Measurements from ENCODE around the gene TDRD5. TPM values are rescaled to one million over a fixed set of nuclear protein-coding genes. Genes with fewer than 3 reads are reported as not detected.

The TDRD5 gene
- total RNA-seq = not detected
- not detected for polyA plus RNA-seq

- no peaks in the 10 kb centered on the region for H3K9me3 ChIP-seq (ENCODE audit: control insufficient read depth in 2 of 2, low read length in 2 of 2)
- Mint-ChIP-seq H3K9me3 (peaks cover 0 to 3% (median 0%) of the 10 kb centered on the region in 7 donors), H3K4me1 (peaks cover 0 to 2% (median 0%) of the 10 kb centered on the region in 4 donors), H3K27ac (no peak within 1 kb of the TSS), H3K4me3 (no peak within 1 kb of the TSS), H3K36me3 (no peaks in the 10 kb centered on the region), H3K27me3 (peaks cover 18% of the 10 kb centered on the region)
- no peak within 1 kb of the TSS for H3K27ac ChIP-seq (ENCODE audit: insufficient read depth, low read length, poor library complexity, severe bottlenecking)
- H3K36me3 ChIP-seq (ENCODE audit: control insufficient read depth, insufficient read depth, low read length) = no peaks in the 10 kb centered on the region
- no peak for ATAC-seq (ENCODE audit: low read depth in 2 of 2)
- H3K4me1 ChIP-seq (ENCODE audit: control insufficient read depth, insufficient read depth, low read length, poor library complexity, severe bottlenecking) = no peaks in the 10 kb centered on the region
- H3K27me3 ChIP-seq (ENCODE audit: control insufficient read depth, insufficient read depth, low read length) = peaks cover 4% of the 10 kb centered on the region
- no peak within 1 kb of the TSS for H3K4me3 ChIP-seq (ENCODE audit: low read depth, low read length)
- DNase-seq = no peak
These were observed at the start of gene TDRD5 for GRCh38 chr1:179591592-179592580. Gene TDRD5 (plus strand): TSS chr1:179591832. CDS start chr1:179592616, 784 bp downstream.

GRCh38 chr1:179545321-179545720, 46.3 kb upstream of the TDRD5 start:
- DNase-seq = no peak
- no peak overlapping the region for H3K4me3 ChIP-seq (ENCODE audit: low read depth, low read length)
- no peaks in the 10 kb centered on the region for H3K9me3 ChIP-seq (ENCODE audit: control insufficient read depth in 2 of 2, low read length in 2 of 2)
- Mint-ChIP-seq H3K27me3 (no peaks in the 10 kb centered on the region), H3K9me3 (peaks cover 0 to 1% (median 0%) of the 10 kb centered on the region in 7 donors), H3K27ac (no peak overlapping the region), H3K4me1 (no peaks in the 10 kb centered on the region), H3K4me3 (no peak overlapping the region), H3K36me3 (no peaks in the 10 kb centered on the region)
- no peak for ATAC-seq (ENCODE audit: low read depth in 2 of 2)
- no peaks in the 10 kb centered on the region for H3K27me3 ChIP-seq (ENCODE audit: control insufficient read depth, insufficient read depth, low read length)
- no peaks in the 10 kb centered on the region for H3K4me1 ChIP-seq (ENCODE audit: control insufficient read depth, insufficient read depth, low read length, poor library complexity, severe bottlenecking)
- no peaks in the 10 kb centered on the region for H3K36me3 ChIP-seq (ENCODE audit: control insufficient read depth, insufficient read depth, low read length)
- no peak overlapping the region for H3K27ac ChIP-seq (ENCODE audit: insufficient read depth, low read length, poor library complexity, severe bottlenecking)

GRCh38 chr1:179547021-179547535, 44.6 kb upstream of the TDRD5 start:
- DNase-seq (no peak), ATAC-seq (ENCODE audit: low read depth in 2 of 2) (no peak)
- Histone ChIP-seq H3K9me3 (ENCODE audit: control insufficient read depth in 2 of 2, low read length in 2 of 2) (no peaks in the 10 kb centered on the region), H3K4me1 (ENCODE audit: control insufficient read depth, insufficient read depth, low read length, poor library complexity, severe bottlenecking) (no peaks in the 10 kb centered on the region), H3K4me3 (ENCODE audit: low read depth, low read length) (no peak overlapping the region), H3K36me3 (ENCODE audit: control insufficient read depth, insufficient read depth, low read length) (no peaks in the 10 kb centered on the region), H3K27me3 (ENCODE audit: control insufficient read depth, insufficient read depth, low read length) (no peaks in the 10 kb centered on the region), H3K27ac (ENCODE audit: insufficient read depth, low read length, poor library complexity, severe bottlenecking) (no peak overlapping the region)
- no peak overlapping the region for H3K27ac Mint-ChIP-seq
- no peaks in the 10 kb centered on the region for H3K27me3 Mint-ChIP-seq
- H3K4me1 Mint-ChIP-seq = no peaks in the 10 kb centered on the region
- H3K36me3 Mint-ChIP-seq = no peaks in the 10 kb centered on the region
- peaks cover 0 to 1% (median 0%) of the 10 kb centered on the region in 7 donors for H3K9me3 Mint-ChIP-seq
- H3K4me3 Mint-ChIP-seq = no peak overlapping the region

- no peak for DNase-seq
- Histone ChIP-seq H3K27ac (ENCODE audit: insufficient read depth, low read length, poor library complexity, severe bottlenecking) (no peak overlapping the region), H3K4me3 (ENCODE audit: low read depth, low read length) (no peak overlapping the region), H3K36me3 (ENCODE audit: control insufficient read depth, insufficient read depth, low read length) (no peaks in the 10 kb centered on the region), H3K27me3 (ENCODE audit: control insufficient read depth, insufficient read depth, low read length) (no peaks in the 10 kb centered on the region), H3K4me1 (ENCODE audit: control insufficient read depth, insufficient read depth, low read length, poor library complexity, severe bottlenecking) (no peaks in the 10 kb centered on the region), H3K9me3 (ENCODE audit: control insufficient read depth in 2 of 2, low read length in 2 of 2) (no peaks in the 10 kb centered on the region)
- no peak for ATAC-seq (ENCODE audit: low read depth in 2 of 2)
- H3K4me1 Mint-ChIP-seq = no peaks in the 10 kb centered on the region
- no peak overlapping the region for H3K27ac Mint-ChIP-seq
- H3K27me3 Mint-ChIP-seq = no peaks in the 10 kb centered on the region
- H3K36me3 Mint-ChIP-seq = no peaks in the 10 kb centered on the region
- H3K9me3 Mint-ChIP-seq = no peaks in the 10 kb centered on the region
- no peak overlapping the region for H3K4me3 Mint-ChIP-seq
These were observed 42.8 kb upstream of the TDRD5 start for GRCh38 chr1:179548666-179549367.

GRCh38 chr1:179549368-179549700, 42.3 kb upstream of the TDRD5 start:
- Mint-ChIP-seq H3K4me3 (no peak overlapping the region), H3K27ac (no peak overlapping the region), H3K4me1 (no peaks in the 10 kb centered on the region), H3K9me3 (no peaks in the 10 kb centered on the region), H3K27me3 (no peaks in the 10 kb centered on the region), H3K36me3 (no peaks in the 10 kb centered on the region)
- DNase-seq = no peak
- H3K36me3 ChIP-seq (ENCODE audit: control insufficient read depth, insufficient read depth, low read length) = no peaks in the 10 kb centered on the region
- no peak overlapping the region for H3K4me3 ChIP-seq (ENCODE audit: low read depth, low read length)
- H3K27me3 ChIP-seq (ENCODE audit: control insufficient read depth, insufficient read depth, low read length) = no peaks in the 10 kb centered on the region
- ATAC-seq (ENCODE audit: low read depth in 2 of 2) = no peak
- no peak overlapping the region for H3K27ac ChIP-seq (ENCODE audit: insufficient read depth, low read length, poor library complexity, severe bottlenecking)
- no peaks in the 10 kb centered on the region for H3K9me3 ChIP-seq (ENCODE audit: control insufficient read depth in 2 of 2, low read length in 2 of 2)
- H3K4me1 ChIP-seq (ENCODE audit: control insufficient read depth, insufficient read depth, low read length, poor library complexity, severe bottlenecking) = no peaks in the 10 kb centered on the region

- H3K27ac Mint-ChIP-seq = no peak overlapping the region
- no peak overlapping the region for H3K4me3 ChIP-seq (ENCODE audit: low read depth, low read length)
- no peak for ATAC-seq (ENCODE audit: low read depth in 2 of 2)
These were observed 40.6 kb upstream of the TDRD5 start for GRCh38 chr1:179550746-179551682.

GRCh38 chr1:179554427-179554826, 37.2 kb upstream of the TDRD5 start:
- no peaks in the 10 kb centered on the region for H3K36me3 Mint-ChIP-seq
- H3K4me3 ChIP-seq (ENCODE audit: low read depth, low read length) = no peak overlapping the region
- H3K27me3 Mint-ChIP-seq = no peaks in the 10 kb centered on the region
- no peak overlapping the region for H3K27ac ChIP-seq (ENCODE audit: insufficient read depth, low read length, poor library complexity, severe bottlenecking)
- H3K4me1 ChIP-seq (ENCODE audit: control insufficient read depth, insufficient read depth, low read length, poor library complexity, severe bottlenecking) = no peaks in the 10 kb centered on the region
- H3K27me3 ChIP-seq (ENCODE audit: control insufficient read depth, insufficient read depth, low read length) = no peaks in the 10 kb centered on the region
- H3K9me3 ChIP-seq (ENCODE audit: control insufficient read depth in 2 of 2, low read length in 2 of 2) = no peaks in the 10 kb centered on the region
- H3K27ac Mint-ChIP-seq = no peak overlapping the region
- ATAC-seq (ENCODE audit: low read depth in 2 of 2) = no peak
- H3K4me3 Mint-ChIP-seq = no peak overlapping the region
- H3K36me3 ChIP-seq (ENCODE audit: control insufficient read depth, insufficient read depth, low read length) = no peaks in the 10 kb centered on the region
- peaks cover 0 to 3% (median 0%) of the 10 kb centered on the region in 7 donors for H3K9me3 Mint-ChIP-seq
- no peak for DNase-seq
- no peaks in the 10 kb centered on the region for H3K4me1 Mint-ChIP-seq

More at GRCh38 chr1:179550746-179551682, 40.6 kb upstream of the TDRD5 start:
- DNase-seq = no peak
- no peaks in the 10 kb centered on the region for H3K27me3 ChIP-seq (ENCODE audit: control insufficient read depth, insufficient read depth, low read length)
- Mint-ChIP-seq H3K9me3 (no peaks in the 10 kb centered on the region), H3K36me3 (no peaks in the 10 kb centered on the region), H3K4me1 (no peaks in the 10 kb centered on the region), H3K4me3 (no peak overlapping the region), H3K27me3 (no peaks in the 10 kb centered on the region)
- no peaks in the 10 kb centered on the region for H3K4me1 ChIP-seq (ENCODE audit: control insufficient read depth, insufficient read depth, low read length, poor library complexity, severe bottlenecking)
- H3K9me3 ChIP-seq (ENCODE audit: control insufficient read depth in 2 of 2, low read length in 2 of 2) = no peaks in the 10 kb centered on the region
- H3K36me3 ChIP-seq (ENCODE audit: control insufficient read depth, insufficient read depth, low read length) = no peaks in the 10 kb centered on the region
- no peak overlapping the region for H3K27ac ChIP-seq (ENCODE audit: insufficient read depth, low read length, poor library complexity, severe bottlenecking)
